ENCODE results near the gene ATP8A2. TPM values are rescaled to one million over a fixed set of nuclear protein-coding genes. Genes with fewer than 3 reads are reported as not detected.

ATP8A2 gene
- total and polyA plus RNA-seq, 2 of the 4 experiments (the other 2 are of a cell fraction) = 0.02 to 0.18 TPM

GRCh38 chr13:25397763-25398162 is 26.0 kb downstream of the ATP8A2 start:
- no peaks in the 10 kb centered on the region for H3K4me1 ChIP-seq (ENCODE audit: control insufficient read depth, insufficient read depth, low read length)
- H2BK20ac ChIP-seq (ENCODE audit: low read depth, low read length) = no peak overlapping the region
- no peak overlapping the region for H3K14ac ChIP-seq (replicated peaks; ENCODE audit: low read depth, low read length)
- H2AFZ ChIP-seq (replicated peaks; ENCODE audit: low read length, poor library complexity) = no peak overlapping the region
- H3K9ac ChIP-seq (ENCODE audit: low read depth, low read length) = no peak overlapping the region
- H3K27ac ChIP-seq (ENCODE audit: insufficient read depth, low read length) = no peak overlapping the region
- H3K23ac ChIP-seq (ENCODE audit: low read depth, low read length) = no peak overlapping the region
- no peak overlapping the region for H2AK5ac ChIP-seq (ENCODE audit: low read depth, low read length)
- DNase-seq (no peak), ATAC-seq (ENCODE audit: low read depth) (no peak)
- no peaks in the 10 kb centered on the region for H3K9me1 ChIP-seq (ENCODE audit: insufficient read depth, low read length)
- no peak overlapping the region for H2BK15ac ChIP-seq (ENCODE audit: low read depth, low read length)
- no peak overlapping the region for H4K5ac ChIP-seq (ENCODE audit: low read depth, low read length)
- BruUV-seq (replicated peaks) = no TSS peak
- POLR2A ChIA-PET (ENCODE audit: unreplicated experiment) = no interaction called here
- H3K4me2 ChIP-seq (ENCODE audit: low read depth, low read length) = no peak overlapping the region
- no peak overlapping the region for H3K4me3 ChIP-seq (ENCODE audit: insufficient read depth, low read depth, low read length)
- no peak overlapping the region for H3K18ac ChIP-seq (ENCODE audit: low read depth, low read length)
- no peaks in the 10 kb centered on the region for H3K27me3 ChIP-seq (ENCODE audit: control insufficient read depth, insufficient read depth, low read length)
- no peaks in the 10 kb centered on the region for H4K20me1 ChIP-seq (ENCODE audit: insufficient read depth, low read length)
- no peaks in the 10 kb centered on the region for H3K9me3 ChIP-seq (ENCODE audit: control insufficient read depth, insufficient read depth, low read length)
- H3K56ac ChIP-seq (ENCODE audit: extremely low read depth, insufficient read depth, low read length) = no peak overlapping the region
- no peak overlapping the region for H2BK5ac ChIP-seq (ENCODE audit: low read depth, low read length, poor library complexity, severe bottlenecking)
- no peaks in the 10 kb centered on the region for H3K79me1 ChIP-seq (ENCODE audit: low read depth in 1 of 2, low read length in 2 of 2)
- H2AK9ac ChIP-seq (replicated peaks; ENCODE audit: low read depth, low read length, poor library complexity) = no peak overlapping the region
- intact Hi-C loops (cut with micrococcal nuclease) = no loop called here
- no peak overlapping the region for H2BK120ac ChIP-seq (ENCODE audit: low read depth, low read length)
- WGBS, 2 experiments (ENCODE audit: extremely low coverage in 2 of 2, insufficient read length in 1 of 2) = no CpG with 5 or more reads among the region's 1 CpG
- no peak overlapping the region for H3K4ac ChIP-seq (ENCODE audit: low read depth, low read length)
- TF ChIP-seq RFX5 (IDR thresholded peaks at IDR 0.05; ENCODE audit: low read depth, low read length) (no peak), SMC3 (IDR thresholded peaks at IDR 0.05; ENCODE audit: low read depth, low read length) (no peak), ELK1 (IDR thresholded peaks at IDR 0.05; ENCODE audit: borderline replicate concordance, low read depth, low read length) (no peak), RAD21 (IDR thresholded peaks at IDR 0.05; ENCODE audit: low read length) (no peak)
- H4K8ac ChIP-seq (ENCODE audit: low read depth in 2 of 2, low read length in 2 of 2) = no peak overlapping the region
- CTCF ChIA-PET = no interaction called here
- H3K36me3 ChIP-seq (ENCODE audit: control insufficient read depth, insufficient read depth, low read length) = no peaks in the 10 kb centered on the region
- H4K91ac ChIP-seq (ENCODE audit: insufficient read depth, low read depth, low read length) = no peak overlapping the region
- in situ Hi-C loops (cut with MboI; ENCODE audit: low sequenced_read_pairs) = loop anchor here (25.0 kb wide), 1 partner anchor 310 kb away; the partner anchor contains the start of gene PABPC3
- dilution Hi-C loops (cut with HindIII; ENCODE audit: low sequenced_read_pairs, unreplicated experiment) = no loop called here
